SIG-M5 (cell line): ENCODE results near the gene LMX1B.

Experiments
- DNase-seq: peaks from one replicate; lab custom pipeline; 2025; lab: John Stamatoyannopoulos, UW

LMX1B gene

GRCh38 chr9:126604059-126605055 lies 9.4 kb upstream of the LMX1B start:
- no peak for DNase-seq

- DNase-seq: no peak
These were observed 7.8 kb upstream of the LMX1B start for GRCh38 chr9:126605792-126606482.

- DNase-seq: no peak
These were observed 7.3 kb upstream of the LMX1B start for GRCh38 chr9:126606483-126606870.

GRCh38 chr9:126607086-126607485 lies 6.6 kb upstream of the LMX1B start:
- no peak for DNase-seq

- DNase-seq: no peak
These were observed 6.0 kb upstream of the LMX1B start for GRCh38 chr9:126607731-126608130.

GRCh38 chr9:126608551-126608950 lies 5.2 kb upstream of the LMX1B start:
- no peak for DNase-seq

GRCh38 chr9:126609191-126609590 lies 4.5 kb upstream of the LMX1B start:
- DNase-seq: no peak

- DNase-seq: no peak
These were observed 3.9 kb upstream of the LMX1B start for GRCh38 chr9:126609711-126610388.

- DNase-seq: no peak
These were observed 2.5 kb upstream of the LMX1B start for GRCh38 chr9:126611193-126611591.

GRCh38 chr9:126611592-126612325 lies 2.0 kb upstream of the LMX1B start:
- DNase-seq: no peak

- no peak for DNase-seq
These were observed 1.4 kb upstream of the LMX1B start for GRCh38 chr9:126612326-126612812.

GRCh38 chr9:126612813-126613641 lies 701 bp upstream of the LMX1B start:
- DNase-seq: no peak

- no peak for DNase-seq
These were observed 343 bp downstream of the LMX1B start for GRCh38 chr9:126614088-126614454.

GRCh38 chr9:126614455-126615244 lies 922 bp downstream of the LMX1B start:
- DNase-seq: no peak

GRCh38 chr9:126615245-126615790 lies 1.6 kb downstream of the LMX1B start:
- no peak for DNase-seq

- no peak for DNase-seq
These were observed 2.2 kb downstream of the LMX1B start for GRCh38 chr9:126615791-126616447.

- DNase-seq: no peak
These were observed 2.8 kb downstream of the LMX1B start for GRCh38 chr9:126616521-126616976.

- DNase-seq: no peak
These were observed 3.5 kb downstream of the LMX1B start for GRCh38 chr9:126617003-126617822.
